H1 (cell line): ENCODE results near the gene GYS2. TPM values are rescaled to one million over a fixed set of nuclear protein-coding genes. Genes with fewer than 3 reads are reported as not detected.

Experiments
- CTCF ChIA-PET: fragments of 300-600 bp; sonication (Branson Sonifier 250); formaldehyde crosslinking; loops from one replicate; lab custom pipeline; 2021; ENCODE audit not compliant: partially characterized antibody; lab: Charles Lee
- POLR2A ChIA-PET: fragments of 300-600 bp; sonication (Branson Sonifier 250); formaldehyde crosslinking; loops from one replicate; lab custom pipeline; 2021; ENCODE audit warnings: inconsistent platforms; ENCODE audit not compliant: partially characterized antibody; lab: Charles Lee
- DNase-seq, 2 experiments: peaks; one replicate each; pipeline versions ENCODE4 v3.0.0 to v3.0.0-alpha.2; 2010 to 2022; ENCODE audit warnings: low spot score in 2 of 2, low read depth in 1 of 2, mixed read lengths in 1 of 2
- FAIRE-seq: peaks from 2 replicates; lab custom pipeline; 2011; peaks lifted over from hg19 to GRCh38; lab: Jason Lieb, UNC
- H2AFZ ChIP-seq: 2 replicates; pipeline ENCODE4 v1.8.1; 2012; ENCODE audit warnings: low read length, inconsistent platforms
- H2AK5ac ChIP-seq: 2 replicates; pipeline ENCODE4 v1.6.1; 2013; ENCODE audit warnings: low read depth, low read length
- H2BK120ac ChIP-seq: replicated peaks from 2 replicates; pipeline ENCODE3; 2013; ENCODE audit warnings: low read depth, low read length, inconsistent platforms
- H2BK12ac ChIP-seq: 2 replicates; pipeline ENCODE4 v1.6.1; 2013; ENCODE audit warnings: low read depth, low read length
- H2BK15ac ChIP-seq: 2 replicates; pipeline ENCODE4 v1.6.1; 2013; ENCODE audit warnings: low read length
- H2BK20ac ChIP-seq: 2 replicates; pipeline ENCODE4 v1.6.1; 2013; ENCODE audit warnings: low read length
- H2BK5ac ChIP-seq: 2 replicates; pipeline ENCODE4 v1.6.1; 2013; ENCODE audit warnings: low read depth, low read length
- H3K14ac ChIP-seq: 2 replicates; pipeline ENCODE4 v1.6.1; 2013; ENCODE audit warnings: inconsistent platforms; ENCODE audit not compliant: insufficient read length
- H3K18ac ChIP-seq: 2 replicates; pipeline ENCODE4 v1.6.1; 2013; ENCODE audit warnings: low read length; ENCODE audit errors: extremely low read depth
- H3K23ac ChIP-seq: 2 replicates; pipeline ENCODE4 v1.6.1; 2013; ENCODE audit warnings: inconsistent platforms; ENCODE audit not compliant: insufficient read length
- H3K23me2 ChIP-seq: 2 replicates; pipeline ENCODE4 v1.6.1; 2013; ENCODE audit warnings: low read depth, low read length
- H3K27ac ChIP-seq: 2 replicates; pipeline ENCODE4 v1.6.1; 2011; ENCODE audit warnings: low read depth, low read length, inconsistent platforms
- H3K27me3 ChIP-seq, 4 experiments: replicated peaks in 1 of 4; 1 replicate in 1 of 4; 2 replicates in 3 of 4; pipeline versions ENCODE4 v1.6.1 to v1.8.1; 2011 to 2013; ENCODE audit warnings: low read length in 3 of 4, mild to moderate bottlenecking in 3 of 4, inconsistent platforms in 2 of 4, mixed read lengths in 2 of 4, moderate library complexity in 1 of 4; ENCODE audit not compliant: control insufficient read depth in 3 of 4, insufficient read depth in 3 of 4; ENCODE audit errors: extremely low read depth in 1 of 4
- H3K36me3 ChIP-seq, 4 experiments: 2 replicates each; pipeline versions ENCODE4 v1.6.1 to v1.8.1; 2011 to 2013; ENCODE audit warnings: mild to moderate bottlenecking in 4 of 4, low read length in 3 of 4, moderate library complexity in 2 of 4, control low read depth in 1 of 4, inconsistent platforms in 1 of 4; ENCODE audit not compliant: insufficient read depth in 4 of 4, control insufficient read depth in 2 of 4
- H3K4ac ChIP-seq: replicated peaks from 2 replicates; pipeline ENCODE3; 2013; ENCODE audit warnings: low read length, low read depth, mixed read lengths, inconsistent platforms; ENCODE audit not compliant: insufficient read length
- H3K4me1 ChIP-seq, 4 experiments: replicated peaks in 1 of 4; 1 replicate in 1 of 4; 2 replicates in 3 of 4; pipeline versions ENCODE4 v1.6.1 to v1.8.1; 2011 to 2013; ENCODE audit warnings: low read length in 3 of 4, inconsistent platforms in 2 of 4, mixed read lengths in 1 of 4; ENCODE audit not compliant: insufficient read depth in 4 of 4, control insufficient read depth in 3 of 4
- H3K4me2 ChIP-seq, 2 experiments: 2 replicates each; pipeline versions ENCODE4 v1.6.1 to v1.8.1; 2011 to 2013; ENCODE audit warnings: low read depth in 2 of 2, low read length in 2 of 2, control low read depth in 1 of 2, inconsistent platforms in 1 of 2, mild to moderate bottlenecking in 1 of 2; ENCODE audit not compliant: insufficient read depth in 1 of 2
- H3K4me3 ChIP-seq, 4 experiments: fragments of 200-600, 300-600 bp in 1 of 4; sonication (generic), shearing (Covaris generic), sonication (Bioruptor Twin) in 1 of 4; 2 replicates each; pipeline versions ENCODE4 v1.5.1 to v1.8.1; 2011 to 2016; ENCODE audit warnings: low read length in 4 of 4, low read depth in 3 of 4, control low read depth in 2 of 4, inconsistent platforms in 2 of 4, mild to moderate bottlenecking in 2 of 4, mixed read lengths in 1 of 4, moderate library complexity in 1 of 4; ENCODE audit not compliant: insufficient read depth in 2 of 4; ENCODE audit errors: extremely low read depth in 1 of 4
- H3K56ac ChIP-seq: replicated peaks from 2 replicates; pipeline ENCODE3; 2013; ENCODE audit warnings: low read depth, mild to moderate bottlenecking, mixed read lengths, low read length, inconsistent platforms; ENCODE audit not compliant: insufficient read length
- H3K79me1 ChIP-seq: 2 replicates; pipeline ENCODE4 v1.6.1; 2013; ENCODE audit warnings: low read depth, low read length, control low read depth
- H3K79me2 ChIP-seq, 2 experiments: 2 replicates each; pipeline versions ENCODE4 v1.6.1 to v1.8.1; 2012 to 2013; ENCODE audit warnings: low read length in 2 of 2, mild to moderate bottlenecking in 2 of 2, inconsistent platforms in 1 of 2; ENCODE audit not compliant: insufficient read depth in 2 of 2, control insufficient read depth in 1 of 2
- H3K9ac ChIP-seq, 4 experiments: replicated peaks in 1 of 4; 1 replicate in 1 of 4; 2 replicates in 3 of 4; pipeline versions ENCODE4 v1.6.1 to v1.8.1; 2011 to 2013; ENCODE audit warnings: low read depth in 3 of 4, low read length in 3 of 4, control low read depth in 2 of 4, mild to moderate bottlenecking in 2 of 4, moderate library complexity in 2 of 4, inconsistent platforms in 1 of 4; ENCODE audit errors: extremely low read depth in 1 of 4
- H3K9me3 ChIP-seq, 2 experiments: 2 replicates each; pipeline versions ENCODE4 v1.6.1 to v1.8.1; 2012 to 2013; ENCODE audit warnings: mild to moderate bottlenecking in 2 of 2, moderate library complexity in 2 of 2, control low read depth in 1 of 2, inconsistent platforms in 1 of 2, low read depth in 1 of 2, low read length in 1 of 2, mixed read lengths in 1 of 2; ENCODE audit not compliant: insufficient read depth in 2 of 2
- H4K20me1 ChIP-seq, 2 experiments: replicated peaks in 1 of 2; 2 replicates each; pipeline versions ENCODE3 to v1.8.1; 2011 to 2013; ENCODE audit warnings: inconsistent platforms in 2 of 2, low read length in 2 of 2, mild to moderate bottlenecking in 1 of 2; ENCODE audit not compliant: insufficient read depth in 2 of 2, control insufficient read depth in 1 of 2
- H4K5ac ChIP-seq: 2 replicates; pipeline ENCODE4 v1.6.1; 2013; ENCODE audit warnings: low read length, low read depth, mixed read lengths, inconsistent platforms; ENCODE audit not compliant: insufficient read length
- H4K8ac ChIP-seq: 2 replicates; pipeline ENCODE4 v1.8.0; 2013; ENCODE audit warnings: mild to moderate bottlenecking, moderate library complexity, low read length, inconsistent platforms; ENCODE audit not compliant: insufficient read depth; ENCODE audit errors: extremely low read depth
- H4K91ac ChIP-seq: replicated peaks from 2 replicates; pipeline ENCODE3; 2013; ENCODE audit warnings: low read length, mixed read lengths, inconsistent platforms; ENCODE audit not compliant: insufficient read length
- ATF3 ChIP-seq: IDR thresholded peaks from 2 replicates; pipeline ENCODE4 v1.6.1; 2011; ENCODE audit warnings: low read depth, mild to moderate bottlenecking, low read length; ENCODE audit not compliant: insufficient read depth
- BCL11A ChIP-seq, 2 experiments: IDR thresholded peaks; one replicate each; pipeline ENCODE4 v1.6.1; 2011; ENCODE audit warnings: low read depth in 2 of 2, low read length in 2 of 2, mild to moderate bottlenecking in 2 of 2
- CBX5 ChIP-seq: fragments of 300-800, 300-1000 bp; sonication (generic); IDR thresholded peaks from 2 replicates; pipeline ENCODE4 v1.7.1; 2016; ENCODE audit warnings: antibody characterized with exemption, low read length, low read depth
- CHD2 ChIP-seq: IDR thresholded peaks from 2 replicates; pipeline ENCODE4 v1.6.1; 2012; ENCODE audit warnings: low read length, improper control_type of control experiment
- GABPA ChIP-seq: IDR thresholded peaks from 2 replicates; pipeline ENCODE4 v1.6.1; 2011; ENCODE audit warnings: mild to moderate bottlenecking, low read length, moderate library complexity, borderline replicate concordance; ENCODE audit not compliant: insufficient read depth
- MAFK ChIP-seq: IDR thresholded peaks from 2 replicates; pipeline ENCODE4 v1.6.1; 2012; ENCODE audit warnings: low read depth, mild to moderate bottlenecking, improper control_type of control experiment, low read length
- PHF8 ChIP-seq: fragments of 200-600 bp; sonication (generic); conservative IDR thresholded peaks from 2 replicates; pipeline ENCODE4 v1.7.1; 2012; ENCODE audit warnings: low read depth, mild to moderate bottlenecking, inconsistent platforms, low read length, moderate library complexity
- POLR2A ChIP-seq, 2 experiments: IDR thresholded peaks; 1 replicate in 1 of 2; 2 replicates in 1 of 2; pipeline ENCODE4 v1.6.1; 2011; ENCODE audit warnings: low read depth in 2 of 2, low read length in 2 of 2, mild to moderate bottlenecking in 2 of 2; ENCODE audit errors: control extremely low read depth in 1 of 2
- POLR2AphosphoS5 ChIP-seq: IDR thresholded peaks from 2 replicates; pipeline ENCODE4 v1.6.1; 2011; ENCODE audit warnings: low read depth, low read length
- RAD21 ChIP-seq, 2 experiments: IDR thresholded peaks in 1 of 2; conservative IDR thresholded peaks in 1 of 2; 2 replicates each; pipeline ENCODE4 v1.6.1; 2011; ENCODE audit warnings: low read depth in 2 of 2, low read length in 2 of 2, improper control_type of control experiment in 1 of 2, inconsistent platforms in 1 of 2, mild to moderate bottlenecking in 1 of 2, moderate library complexity in 1 of 2
- SIX5 ChIP-seq: IDR thresholded peaks from 2 replicates; pipeline ENCODE4 v1.6.1; 2011; ENCODE audit warnings: mild to moderate bottlenecking, low read depth, low read length
- SP1 ChIP-seq: IDR thresholded peaks from 2 replicates; pipeline ENCODE4 v1.6.1; 2011; ENCODE audit warnings: low read depth, low read length
- TAF1 ChIP-seq: IDR thresholded peaks from 2 replicates; pipeline ENCODE4 v1.6.1; 2011; ENCODE audit warnings: mild to moderate bottlenecking, low read depth, low read length
- TCF12 ChIP-seq: IDR thresholded peaks from 2 replicates; pipeline ENCODE4 v1.6.1; 2011; ENCODE audit warnings: low read depth, mild to moderate bottlenecking, low read length
- TEAD4 ChIP-seq: IDR thresholded peaks from 2 replicates; pipeline ENCODE4 v1.6.1; 2012; ENCODE audit warnings: low read depth, low read length, inconsistent platforms, mixed read lengths
- WGBS, 2 experiments: shearing (Covaris generic) in 1 of 2; methylation state at CpG; one replicate each; pipeline versions ENCODE4 v1.1.6 to v1.1.7; 2013 to 2015; ENCODE audit warnings: low lambda C conversion rate in 2 of 2, mixed read lengths in 2 of 2, inconsistent platforms in 1 of 2, low coverage in 1 of 2, missing lambda C conversion rate in 1 of 2; ENCODE audit not compliant: insufficient replicate concordance in 2 of 2, insufficient coverage in 1 of 2, insufficient read length in 1 of 2; ENCODE audit errors: extremely low coverage in 1 of 2, missing lambda C conversion rate in 1 of 2; 5-methylcytosine and 5-hydroxymethylcytosine counted together
- polyA plus RNA-seq, 7 experiments: library from polyadenylated mRNA; depleted of rRNA in 3 of 7; stranded (reverse) in 5 of 7; unstranded in 2 of 7; fragments of >200 nt in 5 of 7; fragments of 200-250 nt in 2 of 7; gene quantifications; 1 replicate in 5 of 7; 2 replicates in 1 of 7; 4 replicates in 1 of 7; pipeline versions ENCODE4 v1.2.1 to v1.2.3, GENCODE V29; 2011 to 2013; ENCODE audit warnings: missing spikeins in 2 of 7, mixed read lengths in 2 of 7
- total RNA-seq: library from RNA; stranded (reverse); fragmentation: NEBNext Ultra II Directional; extraction: Animal tissue kit (Norgen Biotek cat#: 25700); gene quantifications from 2 replicates; pipeline ENCODE4 v1.2.1, GENCODE V29; 2021

The GYS2 gene
- total and polyA plus RNA-seq, 2 of the 8 experiments (the other 6 are each of a cell fraction or from before 2014, with no cell fraction given) = not detected

DNA sequence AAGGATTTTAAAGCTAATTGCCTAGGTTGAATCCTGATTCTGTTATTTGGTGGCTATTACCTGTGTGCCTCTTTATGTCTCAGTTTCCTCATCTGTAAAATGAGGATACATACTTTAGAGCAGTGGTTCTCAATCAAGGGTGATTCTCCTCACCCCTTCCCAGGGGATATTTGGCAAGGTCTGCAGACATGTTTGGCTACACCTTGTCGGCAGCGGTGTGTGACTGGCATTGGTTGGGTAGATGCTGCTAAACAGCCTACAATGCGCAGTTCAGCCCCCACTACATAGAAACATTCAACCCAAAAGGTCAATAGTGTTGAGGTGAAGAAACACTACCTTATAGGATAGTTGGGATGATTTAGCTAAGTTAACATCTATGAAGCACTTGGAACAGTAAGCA lies 29.6 kb upstream of the GYS2 start:
- Histone ChIP-seq H3K56ac (no peak overlapping the region), H3K9me3 (no peaks in the 10 kb centered on the region), H2BK120ac (no peak overlapping the region), H3K14ac (no peak overlapping the region), H3K4me3 (no peak overlapping the region), H4K5ac (no peak overlapping the region), H4K91ac (no peak overlapping the region), H3K36me3 (peaks cover 10 to 55% (median 41%) of the 10 kb centered on the region in 4 experiments), H2BK15ac (no peak overlapping the region), H3K79me1 (no peaks in the 10 kb centered on the region), H3K23me2 (no peaks in the 10 kb centered on the region), H2BK12ac (no peak overlapping the region), H3K79me2 (no peaks in the 10 kb centered on the region), H3K9ac (no peak overlapping the region), H2BK20ac (no peak overlapping the region), H3K4me1 (no peaks in the 10 kb centered on the region), H2BK5ac (no peak overlapping the region), H2AFZ (no peak overlapping the region), H3K18ac (no peak overlapping the region), H3K4me2 (no peak overlapping the region), H3K4ac (no peak overlapping the region), H3K27me3 (no peaks in the 10 kb centered on the region), H4K20me1 (peaks cover 2 to 4% of the 10 kb centered on the region in 2 experiments), H3K27ac (no peak overlapping the region), H4K8ac (no peak overlapping the region), H3K23ac (no peak overlapping the region), H2AK5ac (no peak overlapping the region)
- FAIRE-seq = no peak
- WGBS, 2 experiments = 90% methylated on average over 3 of the region's 3 CpGs; no CpG with 5 or more reads in 1 of the 2 experiments
- ChIA-PET CTCF (no interaction called here), POLR2A (interaction anchor here (1.0 to 8.8 kb wide), 7 partner anchors 9 to 133 kb away, joined by 4 to 123 read pairs (median 11); partner anchors contain the start of genes GOLT1B, LDHB, RECQL and SPX)
- TF ChIP-seq TEAD4 = no peak
- no peak for TF ChIP-seq BCL11A (IDR thresholded peaks at IDR 0.05; ENCODE audit: low read depth in 2 of 2, low read length in 2 of 2)
- no peak for TF ChIP-seq CBX5
- no peak for TF ChIP-seq SP1
- no peak for TF ChIP-seq GABPA
- no peak for TF ChIP-seq RAD21 (IDR thresholded peaks at IDR 0.05 in 1 of 2, conservative IDR thresholded peaks at IDR 0.05 in 1 of 2; ENCODE audit: low read depth in 2 of 2, low read length in 2 of 2)
- no peak for TF ChIP-seq TCF12
- TF ChIP-seq SIX5 = no peak
- no peak for TF ChIP-seq TAF1
- TF ChIP-seq POLR2AphosphoS5 = peak; percentile 60; the same call in 1 of the 2 replicates
- TF ChIP-seq ATF3 = no peak
- TF ChIP-seq MAFK = no peak
- no peak for TF ChIP-seq CHD2
- TF ChIP-seq PHF8 = no peak
- peak in 1 of 2 experiments; percentile 52; a peak in 1 of 3 replicates for TF ChIP-seq POLR2A (IDR thresholded peaks at IDR 0.05; ENCODE audit: control extremely low read depth in 1 of 2, low read depth in 2 of 2, low read length in 2 of 2)
- no peak for DNase-seq
